Transverse colon (tissue), 4 donors: Measurements from ENCODE around the gene PIAS4. TPM values are rescaled to one million over a fixed set of nuclear protein-coding genes. Genes with fewer than 3 reads are reported as not detected.

Experiments used
- DNase-seq: peaks from one replicate; pipeline ENCODE4 v3.0.0-alpha.2; 2019
- H3K27ac ChIP-seq, 4 donors: fragments of 200-600 bp; sonication (generic); 2 replicates each; pipeline ENCODE4 v1.5.1; 2016 to 2018; ENCODE audit warnings: inconsistent platforms in 4 of 4
- H3K27me3 ChIP-seq: fragments of 200-600 bp; sonication (generic); 2 replicates; pipeline ENCODE4 v1.5.1; 2017; ENCODE audit warnings: inconsistent platforms
- H3K36me3 ChIP-seq, 4 donors: fragments of 200-600 bp; sonication (generic); 2 replicates each; pipeline ENCODE4 v1.5.1; 2017 to 2019; ENCODE audit warnings: inconsistent platforms in 4 of 4
- H3K4me1 ChIP-seq, 4 donors: fragments of 200-600 bp; sonication (generic); 2 replicates each; pipeline ENCODE4 v1.5.1; 2017 to 2020; ENCODE audit warnings: inconsistent platforms in 4 of 4
- H3K4me3 ChIP-seq, 4 donors: fragments of 200-600 bp; sonication (generic); 1 replicate in 1 of 4; 2 replicates in 3 of 4; pipeline versions ENCODE4 v1.5.1 to v1.6.1; 2017 to 2019; ENCODE audit warnings: inconsistent platforms in 4 of 4
- H3K9me3 ChIP-seq, 2 donors: fragments of 200-600 bp; sonication (generic); 2 replicates each; pipeline ENCODE4 v1.5.1; 2017 to 2019; ENCODE audit warnings: inconsistent platforms in 2 of 2
- EP300 ChIP-seq: sonication (generic); formaldehyde crosslinking; IDR thresholded peaks from one replicate; pipeline ENCODE4 v1.6.1; 2017; ENCODE audit warnings: antibody characterized with exemption, low read depth
- POLR2A ChIP-seq: fragments of 450-650 bp; IDR thresholded peaks from one replicate; pipeline ENCODE4 v1.6.1; 2016; ENCODE audit warnings: antibody characterized with exemption, mild to moderate bottlenecking, moderate library complexity
- POLR2AphosphoS5 ChIP-seq, 3 donors: sonication (generic); formaldehyde crosslinking; IDR thresholded peaks; one replicate each; pipeline ENCODE4 v1.6.1; 2016; ENCODE audit warnings: antibody characterized with exemption in 3 of 3
- WGBS, 2 donors: methylation state at CpG; one replicate each; pipeline ENCODE4 v1.1.5; 2018; ENCODE audit warnings: low coverage in 1 of 2; 5-methylcytosine and 5-hydroxymethylcytosine counted together
- in situ Hi-C, 4 donors: fragments of 200-750 bp; cut with MboI; loops; one replicate each; pipeline versions ENCODE4 v1.15.0 to v1.15.1; 2017; ENCODE audit warnings: low sequenced_read_pairs in 3 of 4, low pct_ligation_motif_present in 1 of 4, low pct_unique_long_range_greater_than_20kb in 1 of 4
- intact Hi-C: fragments of 100-400 bp; cut with DNase I; formaldehyde crosslinking; loops from one replicate; pipeline ENCODE4 v1.15.1; 2023; ENCODE audit warnings: low total_unique reads
- total RNA-seq, 4 donors: library from RNA; depleted of rRNA; stranded (reverse); fragments of >200 nt; gene quantifications; one replicate each; pipeline ENCODE4 v1.1.0, GENCODE V29; 2016
- TF ChIP-seq, protein P1 (sequence below), 5 experiments: fragments of 200-600 bp in 3 of 5; fragments of 450-650 bp in 2 of 5; sonication (generic) in 3 of 5; IDR thresholded peaks; 1 replicate in 2 of 5; 2 replicates in 3 of 5; pipeline ENCODE4 v1.5.1; 2016 to 2017; ENCODE audit warnings: antibody characterized with exemption in 5 of 5, inconsistent platforms in 3 of 5, mild to moderate bottlenecking in 2 of 5, moderate library complexity in 1 of 5

Gene PIAS4
- total RNA-seq, 4 donors from 2014 or later = 15.5 to 110 (median 23.0) TPM

DNA sequence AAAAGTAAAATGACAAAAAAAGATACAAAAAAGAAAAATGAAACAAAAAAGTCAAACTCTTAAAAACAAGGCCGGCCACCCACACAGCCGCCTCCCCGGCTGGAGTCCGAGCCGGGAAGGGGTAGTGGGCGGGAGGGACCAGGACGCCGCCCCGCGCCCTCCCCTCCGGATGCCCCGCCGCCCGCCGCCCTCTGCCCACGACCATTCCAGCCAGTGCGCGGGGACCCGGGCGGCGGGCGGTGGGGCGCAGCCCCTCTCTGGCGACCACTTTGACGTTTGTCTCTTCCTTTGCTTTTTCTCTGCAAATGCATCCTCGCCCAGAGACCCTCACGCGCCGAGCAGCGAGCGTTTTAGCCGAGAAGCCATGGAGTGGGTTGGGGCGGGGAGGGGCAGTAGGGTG lies 30.5 kb downstream of the PIAS4 start:
- Histone ChIP-seq H3K4me1 (peaks cover 0 to 6% (median 2%) of the 10 kb centered on the region in 4 donors), H3K9me3 (no peaks in the 10 kb centered on the region), H3K4me3 (no peak overlapping the region), H3K27ac (no peak overlapping the region), H3K27me3 (no peaks in the 10 kb centered on the region), H3K36me3 (peaks cover 0 to 20% (median 6%) of the 10 kb centered on the region in 4 donors)
- in situ Hi-C loops = no loop called here
- TF ChIP-seq POLR2A (no peak), POLR2AphosphoS5 (IDR thresholded peaks at IDR 0.05) (no peak), EP300 (no peak)
- TF ChIP-seq, protein P1, sequence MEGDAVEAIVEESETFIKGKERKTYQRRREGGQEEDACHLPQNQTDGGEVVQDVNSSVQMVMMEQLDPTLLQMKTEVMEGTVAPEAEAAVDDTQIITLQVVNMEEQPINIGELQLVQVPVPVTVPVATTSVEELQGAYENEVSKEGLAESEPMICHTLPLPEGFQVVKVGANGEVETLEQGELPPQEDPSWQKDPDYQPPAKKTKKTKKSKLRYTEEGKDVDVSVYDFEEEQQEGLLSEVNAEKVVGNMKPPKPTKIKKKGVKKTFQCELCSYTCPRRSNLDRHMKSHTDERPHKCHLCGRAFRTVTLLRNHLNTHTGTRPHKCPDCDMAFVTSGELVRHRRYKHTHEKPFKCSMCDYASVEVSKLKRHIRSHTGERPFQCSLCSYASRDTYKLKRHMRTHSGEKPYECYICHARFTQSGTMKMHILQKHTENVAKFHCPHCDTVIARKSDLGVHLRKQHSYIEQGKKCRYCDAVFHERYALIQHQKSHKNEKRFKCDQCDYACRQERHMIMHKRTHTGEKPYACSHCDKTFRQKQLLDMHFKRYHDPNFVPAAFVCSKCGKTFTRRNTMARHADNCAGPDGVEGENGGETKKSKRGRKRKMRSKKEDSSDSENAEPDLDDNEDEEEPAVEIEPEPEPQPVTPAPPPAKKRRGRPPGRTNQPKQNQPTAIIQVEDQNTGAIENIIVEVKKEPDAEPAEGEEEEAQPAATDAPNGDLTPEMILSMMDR (IDR thresholded peaks at IDR 0.05) = no peak
- intact Hi-C loops = no loop called here
- WGBS, 2 donors = 88 to 92% methylated on average over 27 to 33 of the region's 33 CpGs
- no peak for DNase-seq

DNA sequence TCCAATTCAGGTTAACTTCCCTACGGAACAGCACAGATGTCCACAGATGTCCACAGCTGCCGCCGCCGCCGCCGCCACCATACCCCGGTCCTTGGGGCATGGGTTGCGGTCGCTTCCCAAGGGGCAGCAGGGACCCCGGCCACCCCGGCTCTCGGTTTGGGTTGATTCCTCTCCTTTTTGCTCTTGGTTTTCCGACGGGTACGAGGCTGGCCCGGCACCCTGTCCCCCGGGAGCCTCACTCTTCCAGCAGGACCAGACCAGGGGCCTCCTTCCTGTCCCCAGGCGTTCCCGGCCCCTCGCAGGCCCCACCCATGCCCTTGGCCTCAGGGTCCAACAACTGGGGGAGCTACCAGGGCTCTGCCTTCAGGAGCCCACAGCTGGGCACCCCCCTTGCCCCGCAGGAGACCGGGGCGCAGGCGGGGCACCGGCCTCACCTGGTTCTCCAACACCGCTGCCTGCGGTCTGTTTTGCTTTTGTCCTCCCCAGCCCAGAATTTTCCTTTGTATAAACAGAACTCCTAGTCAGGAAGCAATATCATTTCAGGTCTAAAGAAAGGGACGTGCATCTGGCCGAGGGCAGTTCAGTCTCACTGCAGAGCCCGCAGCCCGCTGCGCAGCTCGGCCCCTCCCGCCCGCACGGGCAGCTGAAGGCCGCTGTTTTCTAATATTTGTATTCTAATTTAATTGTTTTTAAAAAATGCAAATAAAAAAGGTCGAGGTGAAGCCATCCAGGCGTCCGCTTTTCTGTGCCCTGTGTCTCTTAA lies 31.3 kb downstream of the PIAS4 start:
- Histone ChIP-seq H3K27ac (no peak overlapping the region), H3K4me1 (peaks cover 0 to 10% (median 4%) of the 10 kb centered on the region in 4 donors), H3K9me3 (no peaks in the 10 kb centered on the region), H3K4me3 (no peak overlapping the region), H3K27me3 (no peaks in the 10 kb centered on the region), H3K36me3 (peaks cover 0 to 14% (median 2%) of the 10 kb centered on the region in 4 donors)
- WGBS, 2 donors = 84 to 92% methylated on average over 13 to 39 of the region's 40 CpGs
- TF ChIP-seq, protein P1 (IDR thresholded peaks at IDR 0.05) = no peak
- TF ChIP-seq EP300 = no peak
- TF ChIP-seq POLR2AphosphoS5 (IDR thresholded peaks at IDR 0.05) = peak in 1 of 3 donors; percentile 7
- TF ChIP-seq POLR2A = no peak
- DNase-seq = no peak
- in situ Hi-C loops = no loop called here
- intact Hi-C loops = no loop called here

- no peak overlapping the region for H3K4me3 ChIP-seq
- intact Hi-C loops = no loop called here
- TF ChIP-seq EP300 = no peak
- peak in 1 of 3 donors; percentile 6 for TF ChIP-seq POLR2AphosphoS5 (IDR thresholded peaks at IDR 0.05)
- TF ChIP-seq, protein P1 (IDR thresholded peaks at IDR 0.05) = no peak
- no peak for TF ChIP-seq POLR2A
- H3K27me3 ChIP-seq = no peaks in the 10 kb centered on the region
- peaks cover 0 to 22% (median 8%) of the 10 kb centered on the region in 4 donors for H3K36me3 ChIP-seq
- 70% methylated on average over 11 of the region's 14 CpGs; no CpG with 5 or more reads in 1 of the 2 donors for WGBS, 2 donors
- H3K9me3 ChIP-seq = no peaks in the 10 kb centered on the region
- peak overlapping the region; percentile 38 to 67 (median 51) for H3K27ac ChIP-seq
- in situ Hi-C loops = no loop called here
- H3K4me1 ChIP-seq = peaks cover 3 to 35% (median 17%) of the 10 kb centered on the region in 4 donors
- DNase-seq = no peak
Observed at GRCh38 chr19:4042064-4042730, 34.7 kb downstream of the PIAS4 start.

- H3K36me3 ChIP-seq = peaks cover 0 to 22% (median 11%) of the 10 kb centered on the region in 4 donors
- peaks cover 3 to 36% (median 17%) of the 10 kb centered on the region in 4 donors for H3K4me1 ChIP-seq
- peak; percentile 65 for DNase-seq
Observed at GRCh38 chr19:4042731-4043082, 35.2 kb downstream of the PIAS4 start.

More at GRCh38 chr19:4042731-4043082, 35.2 kb downstream of the PIAS4 start:
- 51% methylated on average over 12 of the region's 14 CpGs; no CpG with 5 or more reads in 1 of the 2 donors for WGBS, 2 donors
- H3K4me3 ChIP-seq = no peak overlapping the region
- in situ Hi-C loops (no loop called here), intact Hi-C loops (no loop called here)
- TF ChIP-seq POLR2A = no peak
- peak overlapping the region; percentile 38 to 67 (median 51) for H3K27ac ChIP-seq
- H3K9me3 ChIP-seq = no peaks in the 10 kb centered on the region
- no peaks in the 10 kb centered on the region for H3K27me3 ChIP-seq
